WERI-Rb-1 (cell line): ENCODE results near the gene FLT4.

Source experiments
- DNase-seq: peaks from one replicate; pipeline ENCODE4 v3.0.0-alpha.2; 2020
- H3K27ac ChIP-seq: fragments of 250-450 bp; sonication (Bioruptor Pico); 2 replicates; pipeline ENCODE4 v1.5.1; 2020; ENCODE audit warnings: mild to moderate bottlenecking, moderate library complexity
- H3K27me3 ChIP-seq: fragments of 250-450 bp; sonication (Bioruptor Pico); 2 replicates; pipeline ENCODE4 v1.5.1; 2021; ENCODE audit warnings: mild to moderate bottlenecking, low read depth, moderate library complexity; ENCODE audit not compliant: insufficient read depth, severe bottlenecking
- H3K36me3 ChIP-seq: fragments of 250-450 bp; sonication (Bioruptor Pico); 2 replicates; pipeline ENCODE4 v1.5.1; 2020; ENCODE audit warnings: mild to moderate bottlenecking, moderate library complexity
- H3K4me3 ChIP-seq: 2 replicates; pipeline ENCODE4 v1.5.1; 2011; ENCODE audit warnings: low read depth, mild to moderate bottlenecking, control low read depth, low read length
- H3K9me3 ChIP-seq: fragments of 250-450 bp; sonication (Bioruptor Pico); 2 replicates; pipeline ENCODE4 v1.5.1; 2021; ENCODE audit warnings: mild to moderate bottlenecking, moderate library complexity; ENCODE audit not compliant: severe bottlenecking
- TF ChIP-seq, protein P1 (sequence below): IDR thresholded peaks from 2 replicates; pipeline ENCODE4 v1.5.1; 2011; ENCODE audit warnings: low read depth, mild to moderate bottlenecking, control low read depth, inconsistent platforms, low read length

The FLT4 gene

DNA sequence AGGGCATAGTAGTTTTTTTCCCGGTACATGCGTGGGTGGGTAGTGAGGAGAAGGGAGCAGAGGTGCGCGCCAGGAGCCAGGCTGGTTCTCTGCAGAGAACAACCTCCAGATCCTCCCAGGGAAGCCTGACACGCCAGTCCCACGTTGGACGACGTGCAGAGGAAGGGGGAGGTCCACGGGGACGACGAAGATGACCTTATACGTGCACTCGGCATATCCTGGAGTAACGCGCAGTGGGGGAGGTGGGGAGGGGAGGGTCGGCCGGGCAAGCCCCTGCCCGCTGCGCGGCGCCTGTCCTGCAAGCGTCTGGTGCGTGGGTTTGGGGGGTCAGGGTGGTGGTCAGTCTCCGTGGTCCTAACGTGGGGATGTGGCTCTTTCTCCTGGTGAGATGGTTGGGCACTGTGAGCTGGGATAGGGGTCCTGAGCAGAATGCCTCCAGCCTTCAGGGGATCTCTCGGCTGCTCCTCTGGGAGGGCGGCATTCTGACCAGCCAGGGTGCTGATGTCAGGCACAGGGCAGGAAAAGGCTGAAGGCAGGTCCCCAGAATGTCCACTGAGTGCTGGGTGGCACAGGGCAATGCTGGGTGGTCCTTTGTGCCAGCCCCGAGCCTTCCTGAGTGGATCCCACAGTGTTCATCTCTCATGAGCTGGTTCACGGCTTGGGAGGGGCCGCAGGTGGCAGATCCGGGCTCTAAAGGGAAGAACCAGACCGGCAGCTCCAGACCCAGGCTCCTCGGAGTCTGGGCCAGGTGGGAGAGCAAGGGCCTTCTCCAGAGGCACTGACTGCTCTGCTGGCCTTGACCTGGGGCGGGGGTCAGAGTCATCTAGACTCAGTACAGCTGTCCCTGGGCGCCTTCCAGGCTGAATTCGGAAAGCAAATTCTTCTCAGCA lies 47.6 kb downstream of the FLT4 start:
- Histone ChIP-seq H3K36me3 (no peaks in the 10 kb centered on the region), H3K27me3 (no peaks in the 10 kb centered on the region), H3K9me3 (no peaks in the 10 kb centered on the region), H3K4me3 (no peak overlapping the region), H3K27ac (no peak overlapping the region)
- DNase-seq = no peak
- TF ChIP-seq, protein P1, sequence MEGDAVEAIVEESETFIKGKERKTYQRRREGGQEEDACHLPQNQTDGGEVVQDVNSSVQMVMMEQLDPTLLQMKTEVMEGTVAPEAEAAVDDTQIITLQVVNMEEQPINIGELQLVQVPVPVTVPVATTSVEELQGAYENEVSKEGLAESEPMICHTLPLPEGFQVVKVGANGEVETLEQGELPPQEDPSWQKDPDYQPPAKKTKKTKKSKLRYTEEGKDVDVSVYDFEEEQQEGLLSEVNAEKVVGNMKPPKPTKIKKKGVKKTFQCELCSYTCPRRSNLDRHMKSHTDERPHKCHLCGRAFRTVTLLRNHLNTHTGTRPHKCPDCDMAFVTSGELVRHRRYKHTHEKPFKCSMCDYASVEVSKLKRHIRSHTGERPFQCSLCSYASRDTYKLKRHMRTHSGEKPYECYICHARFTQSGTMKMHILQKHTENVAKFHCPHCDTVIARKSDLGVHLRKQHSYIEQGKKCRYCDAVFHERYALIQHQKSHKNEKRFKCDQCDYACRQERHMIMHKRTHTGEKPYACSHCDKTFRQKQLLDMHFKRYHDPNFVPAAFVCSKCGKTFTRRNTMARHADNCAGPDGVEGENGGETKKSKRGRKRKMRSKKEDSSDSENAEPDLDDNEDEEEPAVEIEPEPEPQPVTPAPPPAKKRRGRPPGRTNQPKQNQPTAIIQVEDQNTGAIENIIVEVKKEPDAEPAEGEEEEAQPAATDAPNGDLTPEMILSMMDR = no peak

DNA sequence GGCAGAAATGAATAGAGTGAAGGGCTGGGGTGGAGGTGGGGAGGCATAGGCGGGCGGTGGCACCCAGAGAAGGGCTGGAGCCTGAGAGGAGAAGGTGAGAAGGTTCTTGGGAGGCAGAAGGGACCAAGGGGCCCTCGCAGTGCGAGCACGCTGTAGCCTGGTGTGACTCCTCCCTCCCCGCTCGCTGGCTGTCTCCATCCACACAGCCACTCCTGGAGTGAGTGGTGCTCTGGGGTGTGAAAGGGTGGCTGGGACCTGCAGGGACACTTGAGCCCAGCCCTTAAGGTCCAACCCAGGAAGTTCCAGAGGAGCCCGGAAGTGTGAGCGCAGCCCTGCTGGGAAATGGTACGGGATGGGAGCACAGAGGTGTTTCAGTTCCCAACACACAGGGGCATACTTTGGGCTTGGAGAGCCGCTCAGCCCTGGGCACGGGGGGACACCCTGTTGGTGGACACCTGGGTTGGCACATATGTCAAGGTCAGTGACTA lies 48.8 kb downstream of the FLT4 start:
- H3K4me3 ChIP-seq = no peak overlapping the region
- no peaks in the 10 kb centered on the region for H3K27me3 ChIP-seq
- TF ChIP-seq, protein P1 = no peak
- DNase-seq = no peak
- no peaks in the 10 kb centered on the region for H3K36me3 ChIP-seq
- no peak overlapping the region for H3K27ac ChIP-seq
- no peaks in the 10 kb centered on the region for H3K9me3 ChIP-seq

DNA sequence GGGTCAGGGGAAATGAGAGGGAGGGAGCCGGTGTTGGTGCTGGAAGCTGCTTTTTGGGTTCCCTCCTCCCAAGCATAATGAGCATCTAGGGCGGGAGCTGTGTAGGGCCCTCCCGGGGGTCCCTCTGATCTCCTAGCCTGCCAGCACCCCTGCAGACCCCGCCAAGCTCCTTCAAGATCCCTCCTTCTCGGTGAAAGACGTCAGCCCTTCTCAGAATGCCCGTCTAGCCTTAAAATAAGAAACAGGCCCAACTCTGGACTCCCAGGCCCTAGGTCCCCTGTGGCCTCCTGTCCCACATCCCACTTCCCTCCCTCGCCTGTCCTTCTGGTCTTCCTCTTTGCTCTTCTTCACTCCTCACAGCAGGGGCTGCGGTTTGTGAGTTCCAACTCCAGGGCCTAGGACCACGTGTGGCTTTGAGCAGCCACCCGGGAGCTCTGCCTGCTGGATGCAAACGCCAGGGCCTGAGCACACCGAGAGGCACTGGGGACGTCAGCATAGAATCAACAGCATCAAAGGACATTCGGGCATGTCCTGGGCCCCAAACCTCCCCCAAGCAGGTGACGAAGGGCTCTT lies 49.3 kb downstream of the FLT4 start:
- Histone ChIP-seq H3K27ac (no peak overlapping the region), H3K9me3 (no peaks in the 10 kb centered on the region), H3K27me3 (no peaks in the 10 kb centered on the region), H3K36me3 (no peaks in the 10 kb centered on the region), H3K4me3 (no peak overlapping the region)
- no peak for DNase-seq
- TF ChIP-seq, protein P1 = no peak

DNA sequence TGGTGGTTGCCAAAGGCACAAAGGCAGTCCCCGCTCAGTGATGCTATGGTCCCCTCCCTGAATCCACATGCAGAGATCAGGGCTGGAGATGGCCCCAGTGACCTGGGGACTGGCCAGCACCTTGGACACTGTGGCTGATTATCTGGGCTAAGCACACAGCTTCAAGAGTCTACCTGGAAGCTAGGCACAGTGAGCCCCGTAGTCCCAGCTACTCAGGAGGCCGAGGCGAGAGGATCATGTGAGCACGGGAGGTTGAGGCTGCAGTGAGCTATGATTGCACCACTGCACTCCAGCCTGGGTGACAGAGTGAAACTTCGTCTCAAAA lies 49.8 kb downstream of the FLT4 start:
- Histone ChIP-seq H3K27me3 (no peaks in the 10 kb centered on the region), H3K36me3 (no peaks in the 10 kb centered on the region), H3K9me3 (no peaks in the 10 kb centered on the region), H3K27ac (no peak overlapping the region), H3K4me3 (no peak overlapping the region)
- TF ChIP-seq, protein P1 = no peak
- DNase-seq = no peak

DNA sequence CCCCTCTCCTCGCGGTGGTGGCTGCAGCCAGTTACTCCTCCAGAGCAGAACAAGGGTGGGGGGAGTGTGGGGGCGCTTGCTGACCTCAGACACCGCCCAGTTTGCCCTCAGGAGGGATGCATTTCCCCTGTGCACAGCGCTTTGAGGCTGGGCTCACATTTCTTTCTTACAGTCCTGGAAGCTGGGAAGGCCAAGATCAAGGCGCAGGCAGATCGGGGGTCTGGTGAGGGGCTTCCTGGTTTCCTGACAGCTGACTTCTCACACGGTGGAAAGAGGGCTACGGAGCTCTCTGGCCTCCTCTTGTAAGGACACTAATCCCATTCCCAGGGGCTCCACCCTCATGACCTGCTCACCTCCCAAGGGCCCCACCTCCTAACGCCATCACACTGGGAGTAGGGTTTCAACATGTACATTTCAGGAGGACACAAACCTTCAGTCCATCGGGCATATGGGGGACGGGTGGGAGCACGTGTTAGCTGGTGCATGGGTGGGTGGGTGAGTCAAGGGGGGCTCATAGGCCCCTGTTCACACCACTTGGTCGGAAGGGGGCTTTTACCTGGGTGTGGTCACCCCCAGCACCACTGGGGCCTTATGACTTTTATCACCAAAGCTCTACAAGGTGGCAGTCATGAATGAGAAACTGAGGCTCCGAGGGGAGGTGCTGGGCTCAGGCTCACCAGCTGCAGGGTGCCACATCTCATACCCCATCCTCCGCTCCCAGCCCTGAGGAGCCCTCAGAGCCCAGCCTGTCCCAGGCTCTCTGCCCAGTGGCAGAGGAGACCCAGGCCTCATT lies 50.4 kb downstream of the FLT4 start:
- no peak for DNase-seq
- TF ChIP-seq, protein P1 = no peak
- Histone ChIP-seq H3K4me3 (no peak overlapping the region), H3K9me3 (no peaks in the 10 kb centered on the region), H3K27me3 (no peaks in the 10 kb centered on the region), H3K27ac (no peak overlapping the region), H3K36me3 (no peaks in the 10 kb centered on the region)
